Brain pericyte (primary cell): ENCODE measurements around the gene JAK1.
"Not testable (repeated sequence)": the region's sequence is repeated elsewhere in the genome, so short reads cannot be mapped to it uniquely, and the experiment has no call there.

Source experiments
- DNase-seq: peaks from one replicate; pipeline ENCODE4 v3.0.0-alpha.2; 2012; ENCODE audit warnings: low read depth, low spot score

JAK1 gene

DNA sequence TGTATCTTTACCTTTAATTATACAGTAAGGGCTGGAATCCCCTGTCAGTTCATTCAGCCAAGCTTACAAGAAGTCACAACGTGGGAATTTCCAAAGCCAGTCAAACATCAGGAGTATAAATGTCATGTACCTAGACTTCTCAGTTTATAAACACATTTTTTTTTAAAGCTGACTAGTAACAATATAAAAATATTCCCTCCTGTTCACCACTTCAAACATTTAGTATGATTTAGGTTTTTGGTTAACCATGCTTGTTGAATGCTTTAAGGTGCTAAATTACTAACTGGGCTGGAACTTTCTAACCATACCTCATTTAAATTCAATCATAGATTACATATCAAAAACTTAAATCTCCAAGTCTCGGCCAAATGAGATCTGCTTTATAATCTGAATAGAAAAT is 44.0 kb downstream of the JAK1 start:
- DNase-seq = no peak

DNA sequence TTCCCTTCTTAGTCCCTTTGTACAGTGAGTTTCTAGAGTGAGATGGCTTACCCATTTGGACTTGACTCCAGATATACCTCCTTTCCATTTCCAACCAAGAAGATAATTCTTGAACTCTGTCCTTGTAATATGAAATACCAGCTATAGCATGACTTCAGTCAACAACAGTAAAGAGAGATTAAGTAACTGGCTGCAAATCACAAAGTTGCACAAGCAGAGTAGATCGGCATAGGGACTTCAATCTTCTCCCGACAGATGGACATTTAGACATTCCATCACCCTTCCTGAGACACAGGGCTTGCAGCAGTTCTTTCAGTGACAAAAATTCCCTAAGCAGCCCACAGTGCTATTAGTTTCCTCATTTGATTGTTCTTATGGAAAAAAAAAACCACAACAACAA is 44.6 kb downstream of the JAK1 start:
- no peak for DNase-seq

DNA sequence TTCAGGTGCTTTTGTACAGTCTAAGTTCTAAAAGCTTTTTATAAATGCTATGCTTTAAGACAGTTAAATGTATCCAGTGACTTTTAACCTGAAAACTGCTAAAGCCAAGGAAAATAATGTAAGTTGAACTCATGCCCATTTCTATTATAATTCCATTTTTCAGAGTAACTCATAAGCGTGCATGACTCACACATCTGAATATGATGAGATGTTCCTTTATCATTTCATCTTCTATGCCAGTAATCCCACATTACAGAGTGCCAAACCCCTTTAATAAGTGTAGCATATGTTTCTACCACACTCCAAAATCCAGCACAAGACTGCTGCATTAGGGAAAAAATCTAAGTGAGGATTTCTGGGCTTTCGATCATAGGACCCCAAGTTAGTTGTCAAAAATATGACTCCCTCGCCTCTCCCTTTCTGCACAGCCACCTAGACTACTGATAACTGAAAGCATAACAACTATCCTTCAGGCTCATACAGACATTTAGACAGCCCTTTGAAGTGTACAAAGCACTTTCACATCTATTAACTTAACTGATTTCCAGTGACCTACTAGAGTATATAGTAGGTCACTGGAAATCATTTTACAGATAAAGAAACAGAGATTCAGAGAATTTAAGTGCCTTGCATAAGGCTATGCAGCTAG is 45.3 kb downstream of the JAK1 start:
- DNase-seq = no peak

GRCh38 chr1:64919120-64919519 is 47.2 kb downstream of the JAK1 start:
- DNase-seq = not testable (repeated sequence)

DNA sequence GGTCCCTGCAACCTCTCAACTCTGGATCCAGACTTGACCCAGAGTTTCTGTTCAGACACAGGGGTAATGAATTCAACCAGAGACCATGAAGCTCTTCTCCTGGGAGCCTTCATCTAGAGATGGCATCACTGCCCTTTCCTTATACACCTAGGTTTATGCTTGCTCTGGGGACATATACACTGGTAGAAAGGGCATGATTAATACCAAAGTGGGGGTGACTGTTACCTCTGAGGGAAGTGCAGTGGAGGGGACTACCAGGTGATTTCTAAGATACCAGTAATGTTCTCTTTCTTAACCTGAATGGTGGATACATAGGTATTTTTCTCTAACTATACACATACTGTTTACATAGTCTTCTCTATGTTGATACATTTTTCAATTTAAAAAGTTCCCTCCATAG is 48.4 kb downstream of the JAK1 start:
- no peak for DNase-seq

- no peak for DNase-seq
Measured at GRCh38 chr1:64917328-64917861, 49.0 kb downstream of the JAK1 start.

DNA sequence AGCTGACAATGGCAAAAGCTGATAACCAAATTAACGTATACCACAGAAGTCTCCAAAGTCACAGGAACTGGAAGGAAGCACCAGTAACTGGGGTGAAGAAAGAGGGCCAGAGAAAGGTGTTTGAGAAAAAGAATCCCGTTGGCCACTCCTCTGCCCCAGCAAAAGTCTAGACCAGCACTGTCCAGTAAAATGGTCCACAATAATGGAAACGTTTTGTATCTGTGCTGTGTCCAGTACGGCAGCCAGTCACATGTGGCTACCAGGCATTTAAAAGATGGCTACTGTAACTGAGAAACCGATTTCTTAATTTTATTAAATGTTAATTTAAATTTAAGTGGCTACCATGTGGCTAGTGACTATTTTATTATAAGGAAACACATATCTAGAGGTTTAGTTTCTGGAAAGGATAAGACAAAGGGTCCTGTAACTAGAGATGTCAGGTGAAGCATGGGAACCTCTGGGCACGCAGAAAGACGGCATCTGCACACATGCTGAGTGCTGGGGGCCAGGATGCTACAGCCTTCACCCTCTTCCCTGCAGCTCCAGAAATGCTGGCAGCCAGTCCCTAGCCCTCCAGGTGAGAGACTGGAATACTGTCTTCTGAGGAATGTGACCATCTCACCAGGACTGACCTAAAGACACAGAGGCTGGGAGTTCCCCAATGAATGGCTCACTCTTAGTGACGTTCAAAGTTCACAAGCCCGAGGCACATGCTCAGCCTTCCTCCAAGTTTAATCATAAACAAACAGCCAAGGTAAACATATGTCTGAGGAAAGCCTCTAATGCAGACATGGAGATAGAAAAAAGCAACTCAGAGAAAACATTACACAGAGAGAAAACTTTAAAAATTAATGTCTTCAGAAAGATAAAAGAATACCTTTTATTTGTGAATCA is 50.7 kb downstream of the JAK1 start:
- DNase-seq = peak; percentile 72

DNA sequence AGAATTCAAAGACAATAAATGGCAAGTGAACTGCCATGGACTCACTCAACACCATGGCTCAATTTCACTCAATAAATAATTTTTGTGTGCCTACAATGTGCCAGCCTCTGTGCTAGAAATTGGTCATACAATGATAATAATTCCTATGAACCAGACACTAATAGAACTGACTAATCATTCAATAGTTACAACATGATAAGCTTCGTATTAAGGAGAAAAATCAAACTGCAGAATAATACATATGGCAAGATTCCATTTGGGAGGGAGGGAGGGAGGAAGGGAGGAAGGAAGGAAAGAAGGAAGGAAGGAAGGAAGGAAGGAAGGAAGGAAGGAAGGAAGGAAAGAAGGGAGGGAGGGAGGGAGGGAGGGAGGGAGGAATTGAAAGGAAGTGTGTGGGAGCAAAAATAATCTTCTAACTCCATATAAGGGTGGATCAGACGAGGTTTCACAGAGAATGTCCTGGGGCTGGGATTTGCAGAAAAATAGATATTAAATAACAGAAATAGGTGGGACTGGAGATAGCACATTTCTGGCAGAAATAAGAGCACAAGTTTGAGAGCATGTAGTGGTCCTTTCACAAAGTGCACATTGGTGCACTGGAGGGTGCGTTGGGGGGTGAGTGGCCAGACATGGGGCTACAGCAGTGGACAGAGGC is 52.9 kb downstream of the JAK1 start:
- no peak for DNase-seq

- DNase-seq = no peak
Measured at GRCh38 chr1:64912191-64912590, 54.2 kb downstream of the JAK1 start.

- DNase-seq = no peak
Measured at GRCh38 chr1:64911326-64911725, 55.0 kb downstream of the JAK1 start.

- no peak for DNase-seq
Measured at GRCh38 chr1:64909031-64909430, 57.3 kb downstream of the JAK1 start.

DNA sequence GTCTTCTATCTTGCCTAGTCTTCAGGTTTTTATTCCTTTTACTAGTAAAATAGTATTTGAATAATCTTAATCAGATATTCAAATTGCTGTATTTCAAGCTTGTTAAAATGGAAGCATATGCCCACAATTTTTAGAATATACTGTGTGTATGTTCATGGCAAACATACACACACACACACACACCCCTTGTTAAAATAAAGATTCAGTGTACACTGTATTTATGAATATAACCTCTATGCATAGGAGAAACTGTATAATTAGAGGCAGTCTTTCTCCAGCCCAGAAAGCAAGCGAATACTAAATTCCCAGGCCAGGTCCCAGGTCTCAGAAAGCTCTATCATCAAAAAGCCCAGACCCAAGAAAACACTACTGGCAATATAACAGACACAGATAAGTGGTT is 57.8 kb downstream of the JAK1 start:
- DNase-seq = no peak

GRCh38 chr1:64906447-64906846 is 59.9 kb downstream of the JAK1 start:
- DNase-seq = no peak

- no peak for DNase-seq
Measured at GRCh38 chr1:64903593-64903992, 62.8 kb downstream of the JAK1 start.

- no peak for DNase-seq
Measured at GRCh38 chr1:64901663-64902062, 64.7 kb downstream of the JAK1 start.

DNA sequence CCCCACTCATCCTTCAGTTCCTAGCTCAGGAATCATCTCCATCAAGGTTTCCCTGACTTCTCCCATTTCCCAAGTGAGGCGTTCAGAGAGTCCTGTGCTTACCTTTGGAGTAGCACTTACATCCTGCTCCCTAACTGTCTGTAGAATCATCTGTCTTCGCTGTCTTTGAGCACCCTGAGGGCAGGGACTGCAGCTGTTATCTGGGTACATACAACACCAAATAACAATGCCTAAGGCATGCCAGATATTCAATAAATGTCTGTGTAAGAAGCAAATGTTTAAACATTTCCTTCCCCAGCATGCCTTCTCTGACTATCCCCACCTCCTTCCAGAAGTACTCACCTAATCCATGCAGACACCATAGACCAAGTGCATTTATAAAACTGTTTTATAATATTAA is 65.4 kb downstream of the JAK1 start:
- DNase-seq = no peak

GRCh38 chr1:64898107-64898861 is 68.1 kb downstream of the JAK1 start:
- peak; percentile 66 for DNase-seq

GRCh38 chr1:64896551-64896950 is 69.8 kb downstream of the JAK1 start:
- DNase-seq = no peak

GRCh38 chr1:64895500-64895899 is 70.8 kb downstream of the JAK1 start:
- no peak for DNase-seq

DNA sequence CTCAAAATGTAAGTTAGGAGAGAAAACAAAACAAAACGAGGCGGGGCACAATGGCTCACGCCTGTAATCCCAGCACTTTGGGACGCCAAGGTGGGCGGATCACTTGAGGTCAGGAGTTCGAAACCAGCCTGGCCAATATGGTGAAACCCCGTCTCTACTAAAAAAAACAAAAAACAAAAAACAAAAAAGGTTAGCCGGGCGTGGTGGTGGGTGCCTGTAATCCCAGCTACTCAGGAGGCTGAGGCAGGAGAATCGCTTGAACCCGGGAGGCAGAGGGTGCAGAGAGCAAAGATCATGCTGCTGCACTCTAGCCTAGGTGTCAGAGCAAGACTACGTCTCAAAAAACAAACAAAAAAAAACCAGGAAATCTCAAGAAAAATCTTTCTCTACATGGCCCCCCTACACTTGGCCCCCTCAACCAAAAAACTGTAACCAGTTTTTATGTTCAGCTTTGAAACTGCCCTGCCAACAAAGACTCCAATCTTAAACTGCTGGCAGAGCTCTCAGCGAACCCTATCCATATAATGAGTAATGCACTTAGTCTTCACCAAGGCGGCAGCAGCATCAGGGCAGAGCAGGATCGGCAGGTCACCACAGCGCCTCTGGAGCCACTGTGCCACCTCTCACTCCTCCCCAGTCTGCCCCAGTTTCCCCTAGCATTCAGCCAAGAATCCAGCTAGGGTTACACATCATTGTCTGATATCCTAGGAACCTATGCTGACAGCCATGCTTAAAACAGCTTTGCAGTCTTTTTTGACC is 71.7 kb downstream of the JAK1 start:
- DNase-seq = no peak

DNA sequence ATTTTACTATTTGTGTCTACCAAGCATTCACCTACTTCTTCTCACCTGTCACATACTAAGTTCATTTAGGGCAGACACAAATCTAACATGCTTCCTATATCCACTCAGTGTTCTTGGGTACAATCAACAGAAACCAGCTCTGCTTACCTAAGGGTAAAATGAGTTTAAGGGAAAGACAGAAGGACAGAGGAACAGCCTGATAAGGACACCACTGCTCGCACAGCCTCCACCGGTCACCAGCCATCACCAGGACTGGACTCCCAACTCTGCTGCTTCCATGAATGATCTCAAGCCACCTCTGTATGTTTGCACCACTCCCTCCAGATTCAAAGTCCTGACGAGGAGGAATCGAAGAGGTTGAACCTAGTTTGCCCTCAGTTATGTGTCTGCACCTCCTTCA is 72.4 kb downstream of the JAK1 start:
- DNase-seq = no peak
